Stimulated activated CD4-positive, alpha-beta T cell treated with anti-CD3 and anti-CD28 coated beads, TNF-alpha, amount 100 ng/mL, for 24 hours (primary cell): ENCODE data around the gene PLXNA4.

Source experiments
- DNase-seq, 3 experiments: peaks; one replicate each; pipeline ENCODE4 v3.0.0-alpha.2; 2020; ENCODE audit warnings: low read depth in 3 of 3

PLXNA4 gene

GRCh38 chr7:132562690-132563089 is 13.6 kb downstream of the PLXNA4 start:
- no peak for DNase-seq

- no peak for DNase-seq
Observed at GRCh38 chr7:132561763-132562162, 14.5 kb downstream of the PLXNA4 start.

GRCh38 chr7:132560825-132561529 is 15.3 kb downstream of the PLXNA4 start:
- no peak for DNase-seq

- DNase-seq, result no peak
Observed at GRCh38 chr7:132560105-132560504, 16.2 kb downstream of the PLXNA4 start.

GRCh38 chr7:132558815-132559214 is 17.5 kb downstream of the PLXNA4 start:
- no peak for DNase-seq

GRCh38 chr7:132557489-132558044 is 18.7 kb downstream of the PLXNA4 start:
- no peak for DNase-seq

- no peak for DNase-seq
Observed at GRCh38 chr7:132554446-132554845, 21.8 kb downstream of the PLXNA4 start.

DNA sequence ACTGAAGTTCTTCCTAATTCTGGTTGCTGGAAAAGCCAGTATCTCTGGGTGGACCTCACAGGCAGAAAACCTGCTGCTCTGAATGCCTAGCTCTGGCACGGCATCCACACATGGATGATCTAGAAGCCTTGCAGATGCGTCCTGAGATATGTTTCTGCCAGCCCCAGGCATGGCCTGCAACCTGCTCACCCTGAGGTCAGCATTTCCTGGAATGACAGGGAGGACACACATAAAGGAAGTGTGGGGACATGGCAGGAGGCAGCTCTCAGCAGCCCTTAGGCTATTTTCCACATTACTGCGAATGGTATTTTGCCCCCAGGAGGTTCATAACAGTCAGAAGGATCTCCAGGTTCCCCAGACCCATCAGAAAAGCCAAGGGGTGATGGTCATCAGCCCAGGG is 23.2 kb downstream of the PLXNA4 start:
- DNase-seq, result no peak

DNA sequence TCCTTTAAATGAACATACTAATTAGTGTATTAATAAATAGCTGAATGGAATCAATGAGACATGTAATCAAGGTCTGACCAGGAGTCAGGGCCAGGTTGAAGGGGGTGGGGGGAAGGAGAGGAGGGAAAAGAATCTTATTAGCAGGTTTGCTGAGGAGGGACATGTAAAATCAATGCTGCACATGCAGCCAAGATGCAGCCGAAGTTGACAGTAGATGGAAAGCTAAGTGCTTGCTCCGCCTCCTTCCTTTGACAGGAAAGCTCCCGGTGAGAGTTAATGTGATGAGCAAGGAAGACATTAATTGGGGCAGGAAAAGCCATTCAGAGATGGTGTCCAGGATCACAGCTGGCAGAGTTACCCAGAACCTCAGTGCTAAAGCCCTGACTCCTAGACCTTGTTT is 24.4 kb downstream of the PLXNA4 start:
- no peak for DNase-seq

DNA sequence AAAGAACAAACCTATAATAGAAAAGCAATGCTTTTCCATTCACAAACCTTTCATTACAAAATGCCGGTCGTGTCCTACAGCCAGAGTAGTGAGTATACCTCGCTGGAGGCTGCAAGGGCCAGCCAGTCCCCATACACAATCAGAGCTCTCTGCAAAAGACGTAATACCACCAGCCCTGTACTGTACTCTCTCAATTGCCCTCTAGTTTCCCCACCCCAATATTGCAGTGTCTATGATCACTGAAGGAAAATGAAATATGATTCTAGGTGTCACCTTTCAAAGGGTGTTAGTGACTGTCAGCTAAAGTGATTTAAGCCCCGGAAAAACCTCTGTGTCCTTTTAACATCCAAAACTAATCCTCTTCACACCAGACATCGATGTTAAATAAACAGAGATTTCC is 24.8 kb downstream of the PLXNA4 start:
- no peak for DNase-seq

- no peak for DNase-seq
Observed at GRCh38 chr7:132548489-132549078, 27.7 kb downstream of the PLXNA4 start.

DNA sequence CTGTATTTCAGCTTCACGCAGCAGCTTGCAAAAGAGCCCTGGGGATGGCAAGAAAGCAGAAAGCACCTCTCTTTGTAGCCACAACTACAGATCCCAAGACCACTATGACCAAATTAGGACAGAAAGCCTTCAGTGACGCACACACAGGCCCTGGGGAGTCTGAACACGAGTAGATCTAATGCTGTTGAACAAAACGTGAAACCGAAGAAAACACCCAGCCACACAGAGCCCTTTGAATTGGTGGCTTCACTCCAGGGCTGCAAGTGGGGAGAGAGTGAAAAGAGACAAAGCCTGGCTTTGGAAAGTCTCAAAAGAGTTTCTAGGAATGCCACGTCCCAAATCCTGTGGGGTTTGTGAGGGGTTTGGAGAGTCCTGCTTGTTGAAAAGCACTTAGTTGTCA is 28.4 kb downstream of the PLXNA4 start:
- no peak for DNase-seq

DNA sequence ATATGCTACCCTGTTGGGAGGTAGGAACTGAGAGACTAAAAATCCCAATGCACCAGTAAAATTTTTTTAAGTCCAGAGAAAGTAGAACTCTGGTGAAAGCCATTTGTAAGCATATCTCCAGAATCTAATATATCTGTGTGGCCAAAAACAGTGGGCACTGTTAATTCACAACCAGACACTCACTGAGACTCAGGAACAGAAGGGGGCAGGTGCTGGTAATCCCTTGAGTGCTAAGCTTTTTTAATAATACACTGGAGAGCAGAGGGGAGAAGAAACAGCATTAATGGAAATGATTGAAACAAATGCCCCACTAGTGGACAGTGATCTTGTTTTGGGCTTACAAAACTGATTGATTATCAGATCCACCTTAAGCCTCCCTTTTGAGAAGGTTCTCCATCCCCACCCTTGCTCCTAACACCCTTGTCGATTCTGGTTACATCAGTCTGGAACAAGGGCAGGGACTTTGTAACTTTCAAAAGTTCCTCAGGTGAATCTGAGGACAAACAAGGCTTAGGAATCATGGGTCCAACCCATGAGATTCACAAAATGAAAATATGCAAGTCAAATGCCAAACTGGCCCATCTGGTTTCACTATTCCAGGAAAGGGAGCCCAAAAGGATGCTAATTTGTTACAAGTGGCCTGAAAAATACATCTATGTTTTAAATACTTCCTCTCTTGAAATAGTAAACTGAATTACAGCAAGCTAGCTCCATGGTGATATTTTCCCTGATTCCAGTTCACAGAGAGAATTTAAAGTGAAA is 29.7 kb downstream of the PLXNA4 start:
- no peak for DNase-seq

DNA sequence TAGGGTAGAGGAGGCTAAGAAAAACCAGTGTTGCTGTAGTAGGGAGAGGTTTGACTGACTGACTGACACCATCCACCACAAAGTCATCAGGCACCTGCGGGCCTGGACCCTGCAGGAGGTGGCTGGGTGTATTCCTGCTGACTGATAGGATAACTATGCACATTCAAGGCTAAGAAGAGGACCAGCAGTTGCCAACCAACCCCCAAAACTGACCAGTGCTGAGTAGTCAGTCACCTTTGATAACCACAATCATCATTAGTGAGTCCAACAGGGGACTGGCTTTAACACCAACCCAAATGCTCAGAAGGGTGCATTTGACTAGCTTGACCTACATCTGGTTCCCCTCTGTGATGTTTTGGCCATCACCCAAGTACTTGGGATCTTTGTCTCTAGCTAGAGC is 30.5 kb downstream of the PLXNA4 start:
- DNase-seq, result no peak

DNA sequence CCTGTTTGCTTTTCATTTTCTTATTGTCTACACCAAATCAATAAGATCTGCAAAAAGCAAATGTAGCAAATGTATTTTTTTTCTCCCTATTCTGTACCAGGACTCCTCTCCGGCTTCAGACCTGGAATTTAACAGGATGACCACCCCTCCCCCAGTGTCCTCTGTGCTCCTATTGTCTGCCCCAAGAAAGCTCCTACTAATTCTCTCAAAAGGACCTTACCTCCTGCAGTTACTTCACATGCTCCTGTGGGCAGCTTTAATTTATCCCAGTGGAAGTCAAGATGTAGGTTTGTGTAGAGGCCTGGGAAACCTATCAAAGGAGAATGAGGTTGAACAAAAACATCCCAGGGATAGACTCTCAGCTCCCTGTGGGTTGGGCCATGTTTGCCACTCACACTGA is 31.3 kb downstream of the PLXNA4 start:
- no peak for DNase-seq

DNA sequence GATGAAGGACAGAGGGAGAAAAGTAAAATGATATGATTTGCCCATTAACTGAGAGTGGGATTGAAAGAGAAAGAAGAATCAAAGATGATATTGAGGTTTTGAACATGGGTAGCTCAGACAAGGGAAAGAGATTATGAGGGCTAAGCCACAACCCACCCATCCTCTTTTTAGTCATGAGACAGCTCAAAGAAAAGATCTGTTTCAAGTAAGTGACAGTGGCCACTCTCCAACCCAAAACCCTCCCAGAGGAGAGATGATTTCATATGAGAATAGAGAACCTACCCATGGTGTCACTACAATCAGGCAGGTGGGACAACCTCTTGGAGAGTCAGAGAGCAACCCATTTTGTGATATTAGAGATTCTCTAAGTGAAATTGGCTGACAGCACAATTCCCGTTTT is 32.2 kb downstream of the PLXNA4 start:
- no peak for DNase-seq

- no peak for DNase-seq
Observed at GRCh38 chr7:132542895-132543294, 33.4 kb downstream of the PLXNA4 start.

- no peak for DNase-seq
Observed at GRCh38 chr7:132541656-132542055, 34.6 kb downstream of the PLXNA4 start.

GRCh38 chr7:132537456-132538145 is 38.7 kb downstream of the PLXNA4 start:
- DNase-seq, result no peak

DNA sequence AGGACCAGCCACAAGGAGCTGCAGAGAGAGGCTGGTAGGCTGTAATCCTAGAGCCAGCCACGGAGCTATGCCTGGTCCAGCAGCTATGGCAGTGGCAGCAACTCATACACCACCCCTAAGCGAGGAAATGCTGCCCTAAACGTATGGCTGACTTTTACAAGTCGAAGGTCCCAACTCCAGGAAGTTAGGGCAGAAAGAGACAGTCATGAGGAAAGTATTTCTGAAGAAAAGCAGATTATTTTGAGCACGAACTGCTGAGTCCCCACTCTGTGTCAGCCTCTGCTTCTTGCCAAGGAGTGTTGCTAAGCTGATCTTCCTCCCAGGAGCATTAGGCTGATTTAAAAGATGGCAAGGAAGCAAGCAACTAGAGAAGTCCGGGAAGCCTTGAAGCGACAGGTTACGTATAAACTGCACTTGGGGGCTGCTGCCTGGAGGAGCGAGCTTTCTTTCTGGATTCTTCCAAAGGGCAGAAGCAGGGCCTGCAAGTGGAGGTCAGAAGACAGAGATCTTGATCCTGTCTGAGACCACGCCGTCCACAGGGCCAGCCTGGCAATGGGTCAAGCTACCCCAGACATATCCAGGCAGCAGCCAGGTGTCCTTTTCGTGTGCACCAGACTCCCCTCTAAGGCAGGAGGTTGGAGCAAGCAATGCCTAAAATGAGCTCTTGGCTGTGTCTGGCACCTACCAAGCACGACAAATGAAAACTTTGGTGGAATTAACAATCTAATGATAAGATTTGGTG is 39.4 kb downstream of the PLXNA4 start:
- DNase-seq, result no peak

DNA sequence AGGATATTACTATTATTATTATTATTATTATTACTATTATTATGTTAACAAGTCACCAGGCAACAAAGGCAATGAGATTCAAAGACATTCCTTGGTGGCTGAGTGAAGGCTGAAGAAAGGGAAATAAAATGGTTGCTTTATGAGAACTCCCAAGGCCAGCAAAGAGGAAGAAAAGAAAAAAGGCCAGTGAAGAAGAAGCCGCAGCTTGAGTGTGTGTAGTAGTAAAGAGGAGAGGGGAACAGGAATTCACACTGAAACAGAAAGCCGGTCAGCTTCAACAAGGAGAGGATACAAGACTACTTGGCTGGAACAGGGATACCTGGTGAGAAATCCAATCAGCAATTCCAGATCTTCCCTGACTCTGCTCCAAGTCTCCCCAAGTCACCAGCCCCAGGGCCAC is 42.4 kb downstream of the PLXNA4 start:
- no peak for DNase-seq
